KMS-11 (cell line): Measurements from ENCODE around the gene HOMER3.
"Not testable (repeated sequence)": the region's sequence is repeated elsewhere in the genome, so short reads cannot be mapped to it uniquely, and the experiment has no call there.

Experiments used
- H2AFZ ChIP-seq: fragments of 200-600 bp; sonication (generic); 2 replicates; pipeline ENCODE4 v1.6.1; 2016; ENCODE audit warnings: antibody characterized with exemption, mixed run types, low read depth
- H3K27ac ChIP-seq: fragments of 200-600 bp; sonication (generic); 2 replicates; pipeline ENCODE4 v1.6.1; 2016; ENCODE audit warnings: mild to moderate bottlenecking, mixed run types
- H3K27me3 ChIP-seq: fragments of 200-600 bp; sonication (generic); 2 replicates; pipeline ENCODE4 v1.6.1; 2017; ENCODE audit warnings: mild to moderate bottlenecking, low read depth, mixed run types, moderate library complexity; ENCODE audit not compliant: insufficient read depth
- H3K36me3 ChIP-seq: fragments of 200-600 bp; sonication (generic); 2 replicates; pipeline ENCODE4 v1.6.1; 2017; ENCODE audit warnings: mild to moderate bottlenecking, mixed run types; ENCODE audit not compliant: insufficient read depth
- H3K4me1 ChIP-seq: fragments of 200-600 bp; sonication (generic); 2 replicates; pipeline ENCODE4 v1.6.1; 2016; ENCODE audit warnings: mild to moderate bottlenecking, low read depth, mixed run types; ENCODE audit not compliant: poor library complexity, severe bottlenecking
- H3K4me2 ChIP-seq: fragments of 200-600 bp; sonication (generic); 2 replicates; pipeline ENCODE4 v1.7.0; 2016; ENCODE audit warnings: mild to moderate bottlenecking, mixed run types
- H3K4me3 ChIP-seq: fragments of 200-600 bp; sonication (generic); IDR thresholded peaks from 2 replicates; pipeline ENCODE4 v1.6.1; 2017; ENCODE audit warnings: low read depth, low read length, mixed read lengths; ENCODE audit not compliant: insufficient read depth
- H3K79me2 ChIP-seq: fragments of 200-600 bp; sonication (generic); 2 replicates; pipeline ENCODE4 v1.6.1; 2016; ENCODE audit warnings: low read depth, mixed run types; ENCODE audit not compliant: insufficient read depth
- H3K9ac ChIP-seq: fragments of 200-600 bp; sonication (generic); 2 replicates; pipeline ENCODE4 v1.6.1; 2016; ENCODE audit warnings: mild to moderate bottlenecking, mixed run types
- H4K20me1 ChIP-seq: fragments of 200-600 bp; sonication (generic); 2 replicates; pipeline ENCODE4 v1.6.1; 2016; ENCODE audit warnings: mild to moderate bottlenecking, mixed run types; ENCODE audit not compliant: insufficient read depth
- TF ChIP-seq, protein P1 (sequence below): fragments of 200-600 bp; sonication (generic); conservative IDR thresholded peaks from 2 replicates; pipeline ENCODE4 v1.6.1; 2017; ENCODE audit warnings: low read depth, mild to moderate bottlenecking, antibody characterized with exemption, low read length, moderate library complexity, mixed read lengths

Gene HOMER3

DNA sequence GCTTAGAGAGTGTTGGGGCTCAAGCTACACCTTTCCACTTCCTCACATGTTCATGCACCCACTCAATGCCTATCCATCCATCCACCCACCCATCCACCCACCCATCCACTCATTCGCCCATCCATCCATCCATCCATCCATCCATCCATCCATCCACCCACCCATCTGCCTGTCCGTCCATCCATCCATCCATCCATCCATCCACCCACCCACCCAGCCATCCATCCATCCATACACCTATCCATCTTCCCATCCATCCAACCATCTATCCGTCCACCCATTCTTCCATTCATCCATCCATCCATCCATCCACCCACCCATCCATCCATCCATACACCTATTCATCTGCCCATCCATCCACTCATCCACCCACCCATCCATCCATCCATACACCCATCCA lies 13.1 kb upstream of the HOMER3 start:
- TF ChIP-seq, protein P1, sequence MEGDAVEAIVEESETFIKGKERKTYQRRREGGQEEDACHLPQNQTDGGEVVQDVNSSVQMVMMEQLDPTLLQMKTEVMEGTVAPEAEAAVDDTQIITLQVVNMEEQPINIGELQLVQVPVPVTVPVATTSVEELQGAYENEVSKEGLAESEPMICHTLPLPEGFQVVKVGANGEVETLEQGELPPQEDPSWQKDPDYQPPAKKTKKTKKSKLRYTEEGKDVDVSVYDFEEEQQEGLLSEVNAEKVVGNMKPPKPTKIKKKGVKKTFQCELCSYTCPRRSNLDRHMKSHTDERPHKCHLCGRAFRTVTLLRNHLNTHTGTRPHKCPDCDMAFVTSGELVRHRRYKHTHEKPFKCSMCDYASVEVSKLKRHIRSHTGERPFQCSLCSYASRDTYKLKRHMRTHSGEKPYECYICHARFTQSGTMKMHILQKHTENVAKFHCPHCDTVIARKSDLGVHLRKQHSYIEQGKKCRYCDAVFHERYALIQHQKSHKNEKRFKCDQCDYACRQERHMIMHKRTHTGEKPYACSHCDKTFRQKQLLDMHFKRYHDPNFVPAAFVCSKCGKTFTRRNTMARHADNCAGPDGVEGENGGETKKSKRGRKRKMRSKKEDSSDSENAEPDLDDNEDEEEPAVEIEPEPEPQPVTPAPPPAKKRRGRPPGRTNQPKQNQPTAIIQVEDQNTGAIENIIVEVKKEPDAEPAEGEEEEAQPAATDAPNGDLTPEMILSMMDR, result no peak
- H3K4me3 ChIP-seq, result no peak overlapping the region
- peaks cover 10% of the 10 kb centered on the region for H3K4me1 ChIP-seq
- H2AFZ ChIP-seq, result no peak overlapping the region
- no peaks in the 10 kb centered on the region for H3K36me3 ChIP-seq
- H3K27ac ChIP-seq, result no peak overlapping the region
- no peaks in the 10 kb centered on the region for H3K79me2 ChIP-seq
- H3K4me2 ChIP-seq, result no peak overlapping the region
- H4K20me1 ChIP-seq, result no peaks in the 10 kb centered on the region
- no peaks in the 10 kb centered on the region for H3K27me3 ChIP-seq
- no peak overlapping the region for H3K9ac ChIP-seq

DNA sequence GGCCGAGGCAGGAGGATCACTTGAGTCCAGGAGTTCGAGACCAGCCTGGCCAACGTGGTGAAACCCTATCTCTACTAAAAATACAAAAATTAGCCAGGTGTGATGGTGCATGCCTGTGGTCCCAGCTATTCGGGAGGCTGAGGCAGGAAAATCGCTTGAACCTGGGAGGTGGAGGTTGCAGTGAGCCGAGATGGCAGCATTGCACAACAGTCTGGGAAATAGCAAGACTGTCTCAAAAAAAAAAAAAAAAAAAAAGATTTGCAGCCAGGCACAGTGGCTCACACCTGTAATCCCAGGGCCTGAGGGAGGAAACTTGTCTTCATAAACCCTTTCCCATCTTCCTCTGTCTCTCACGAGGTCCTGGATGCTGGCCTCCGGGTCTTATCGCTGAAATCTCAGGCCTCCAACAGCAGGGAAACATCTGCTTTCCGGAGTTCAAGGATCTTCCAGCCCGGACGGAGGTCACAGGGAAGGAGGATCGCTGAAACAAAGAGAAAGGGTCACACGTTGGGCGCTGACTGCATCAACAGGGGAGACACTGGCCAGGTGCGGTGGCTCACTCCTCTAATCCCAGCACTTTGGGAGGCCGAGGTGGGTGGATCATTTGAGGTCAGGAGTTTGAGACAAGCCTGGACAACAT lies 11.5 kb upstream of the HOMER3 start:
- H3K79me2 ChIP-seq, H2AFZ ChIP-seq: not testable (repeated sequence)
- peaks cover 23% of the 10 kb centered on the region for H3K4me1 ChIP-seq

DNA sequence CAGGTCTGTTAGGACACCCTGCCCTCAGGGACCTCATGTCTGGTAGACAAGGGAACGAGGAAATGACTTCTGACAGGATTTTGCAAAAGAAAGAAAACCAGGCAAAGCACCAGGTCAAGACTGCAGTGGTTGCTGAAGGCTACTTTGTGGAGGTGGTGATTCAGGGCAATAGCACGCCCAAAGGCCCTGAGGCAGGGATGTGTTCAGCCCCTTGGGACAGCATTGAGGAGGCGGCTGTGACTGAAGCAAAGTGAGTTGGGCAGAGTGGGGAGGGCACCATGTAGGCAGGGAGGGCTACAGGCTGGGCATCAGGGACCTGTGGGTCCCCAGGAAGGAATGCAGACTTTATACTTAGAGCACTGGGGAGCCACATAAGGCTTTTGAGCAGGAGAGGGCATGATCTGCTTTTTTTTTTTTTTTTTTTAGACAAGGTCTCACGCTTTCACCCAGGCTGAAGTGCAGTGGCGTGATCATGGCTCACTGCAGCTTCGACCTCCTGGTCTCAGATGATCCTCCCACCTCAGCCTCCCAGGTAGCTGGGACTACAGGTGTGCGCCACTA lies 10.8 kb upstream of the HOMER3 start:
- no peak overlapping the region for H2AFZ ChIP-seq
- H3K9ac ChIP-seq, result no peak overlapping the region
- TF ChIP-seq, protein P1, result no peak
- no peaks in the 10 kb centered on the region for H3K79me2 ChIP-seq
- peaks cover 30% of the 10 kb centered on the region for H3K4me1 ChIP-seq
- H3K27me3 ChIP-seq, result no peaks in the 10 kb centered on the region
- H3K4me2 ChIP-seq, result no peak overlapping the region
- H3K36me3 ChIP-seq, result no peaks in the 10 kb centered on the region
- H3K27ac ChIP-seq, result no peak overlapping the region
- H3K4me3 ChIP-seq, result no peak overlapping the region
- H4K20me1 ChIP-seq, result no peaks in the 10 kb centered on the region

More for the DNA sequence above, 11.5 kb upstream of the HOMER3 start:
- not testable (repeated sequence) for H4K20me1 ChIP-seq, H3K36me3 ChIP-seq, H3K4me2 ChIP-seq, H3K27ac ChIP-seq, H3K27me3 ChIP-seq, H3K9ac ChIP-seq, H3K4me3 ChIP-seq

DNA sequence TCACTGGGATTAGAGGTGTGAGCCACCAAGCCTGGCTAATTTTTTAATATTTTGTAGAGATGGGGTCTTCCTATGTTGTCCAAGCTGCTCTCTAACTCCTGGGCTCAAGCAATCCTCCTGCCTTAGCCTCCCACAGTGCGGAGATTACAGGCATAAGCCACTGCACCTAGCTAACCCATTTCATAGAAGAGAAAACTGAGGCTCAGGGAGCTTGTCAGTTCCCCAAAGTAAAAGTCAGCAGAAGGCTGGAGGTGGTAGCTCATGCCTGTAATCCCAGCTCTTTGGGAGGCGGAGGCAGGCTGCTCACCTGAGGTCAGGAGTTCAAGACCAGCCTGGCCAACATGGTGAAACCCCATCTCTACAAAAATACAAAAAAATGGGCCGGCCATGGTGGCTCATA lies 8.8 kb upstream of the HOMER3 start:
- no peak overlapping the region for H3K27ac ChIP-seq

More for the DNA sequence above, 8.8 kb upstream of the HOMER3 start:
- Histone ChIP-seq H3K4me2 (peak overlapping the region; percentile 11; the same call in 1 of the 2 replicates), H3K9ac (no peak overlapping the region), H3K27me3 (no peaks in the 10 kb centered on the region), H3K4me3 (no peak overlapping the region), H4K20me1 (no peaks in the 10 kb centered on the region), H3K79me2 (no peaks in the 10 kb centered on the region), H3K4me1 (peaks cover 40% of the 10 kb centered on the region), H2AFZ (peak overlapping the region; percentile 33; the same call in 1 of the 2 replicates), H3K36me3 (no peaks in the 10 kb centered on the region)
- TF ChIP-seq, protein P1, result no peak
